Right ventricle myocardium inferior (tissue), 1 donor: Measurements from ENCODE around the gene FBXW2. TPM values are rescaled to one million over a fixed set of nuclear protein-coding genes. Genes with fewer than 3 reads are reported as not detected.

Experiments used
- ATAC-seq: fragments of 200-7000 bp; cut with Tn5 transposase; one replicate; pipeline ENCODE4 v1.9.1; 2020; ENCODE audit warnings: mild to moderate bottlenecking, moderate library complexity
- DNase-seq: peaks from one replicate; pipeline ENCODE4 v3.0.0; 2021; ENCODE audit errors: missing footprints
- intact Hi-C: fragments of 100-400 bp; cut with DNase I; formaldehyde crosslinking; loops from one replicate; pipeline ENCODE4 v1.11.0; 2022
- total RNA-seq: library from RNA; stranded (reverse); fragmentation: NEBNext Ultra II Directional; extraction: Animal tissue kit (Norgen Biotek cat#: 25700); gene quantifications from one replicate; pipeline ENCODE4 v1.2.1, GENCODE V29; 2021
- donor health status: DM: no; HTN: yes; CAD: no; lungs with severe emphysema.

Gene FBXW2
- total RNA-seq, 1 donor from 2014 or later = 41.0 TPM

DNA sequence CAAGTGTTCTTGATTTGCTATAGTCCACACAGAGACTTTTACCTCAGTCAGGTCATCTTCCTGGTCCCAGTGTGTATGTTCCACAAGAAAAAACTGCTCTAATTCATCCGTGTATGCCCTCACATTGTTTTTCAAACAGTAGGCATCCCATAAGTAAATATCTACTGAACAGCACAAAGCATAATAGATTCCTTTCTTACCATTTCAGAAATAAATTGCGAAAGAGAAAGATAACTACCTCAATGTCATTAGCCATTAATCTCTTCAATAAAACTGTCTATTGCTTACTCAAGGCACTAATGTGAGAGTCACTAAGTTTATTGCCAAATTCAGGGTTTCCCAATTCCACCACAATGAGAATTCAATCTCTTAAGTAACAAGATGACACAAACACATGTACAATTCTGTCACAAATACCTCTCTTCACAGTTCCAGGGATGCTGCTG is 9.6 kb downstream of the FBXW2 start:
- intact Hi-C loops = no loop called here
- ATAC-seq = no peak

DNA sequence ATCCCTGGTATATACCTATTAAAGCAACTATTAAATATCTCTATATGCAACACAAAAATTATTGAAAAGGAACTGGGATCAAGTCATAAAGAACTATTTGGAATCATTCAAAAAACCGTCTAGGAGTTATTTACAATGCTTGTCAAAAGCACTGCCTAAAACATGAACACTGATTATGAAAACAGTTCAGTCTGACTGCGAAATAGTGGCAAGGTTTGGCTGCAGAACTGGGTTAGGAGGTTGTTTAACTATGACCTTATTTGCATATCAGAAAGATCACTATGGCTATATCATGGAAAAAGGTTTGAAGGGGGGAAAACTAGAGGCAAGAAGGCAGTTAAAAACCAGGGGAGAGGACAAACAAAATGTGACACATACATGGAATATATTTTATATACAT is 12.0 kb downstream of the FBXW2 start:
- intact Hi-C loops = no loop called here
- ATAC-seq (no peak), DNase-seq (no peak)

More for the DNA sequence above, 9.6 kb downstream of the FBXW2 start:
- DNase-seq = no peak

DNA sequence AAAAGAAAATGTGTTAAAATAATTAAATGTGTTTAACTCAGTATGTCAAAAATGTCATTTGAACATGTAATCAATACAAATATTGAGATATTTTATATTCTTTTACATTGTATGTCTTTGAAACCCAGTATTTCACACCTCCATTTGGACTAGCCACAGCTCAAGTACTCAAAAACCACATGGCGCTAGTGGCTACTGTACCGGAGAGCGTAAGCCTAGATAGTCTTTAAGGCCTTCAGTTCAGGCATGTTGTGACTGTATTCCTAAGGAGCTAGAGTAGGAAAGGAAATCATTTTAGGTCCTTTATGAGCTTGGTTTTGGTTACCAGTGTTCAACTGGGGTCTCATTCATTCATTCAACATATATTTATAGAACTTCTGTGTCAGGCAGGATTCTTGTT is 12.8 kb downstream of the FBXW2 start:
- intact Hi-C loops = no loop called here
- DNase-seq (no peak), ATAC-seq (no peak)

DNA sequence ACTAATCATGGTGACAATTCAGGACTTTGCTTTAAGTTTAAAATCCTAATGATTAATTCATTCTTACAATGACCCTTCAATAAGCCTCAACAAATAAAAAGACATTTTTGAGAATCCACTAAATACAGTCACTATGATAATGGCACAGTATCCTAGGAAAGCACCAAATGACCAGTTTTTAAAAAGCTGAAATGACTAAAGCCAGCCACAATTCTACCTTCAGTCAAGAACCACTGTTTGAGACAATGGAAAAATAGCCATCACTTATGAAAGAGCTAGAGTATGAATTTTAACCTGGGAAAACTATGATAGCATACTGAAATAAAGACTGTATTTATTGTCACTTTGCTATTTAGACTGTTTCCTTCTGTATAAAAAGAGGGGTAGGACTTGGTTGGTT is 14.0 kb downstream of the FBXW2 start:
- ATAC-seq (no peak), DNase-seq (no peak)
- intact Hi-C loops = no loop called here

DNA sequence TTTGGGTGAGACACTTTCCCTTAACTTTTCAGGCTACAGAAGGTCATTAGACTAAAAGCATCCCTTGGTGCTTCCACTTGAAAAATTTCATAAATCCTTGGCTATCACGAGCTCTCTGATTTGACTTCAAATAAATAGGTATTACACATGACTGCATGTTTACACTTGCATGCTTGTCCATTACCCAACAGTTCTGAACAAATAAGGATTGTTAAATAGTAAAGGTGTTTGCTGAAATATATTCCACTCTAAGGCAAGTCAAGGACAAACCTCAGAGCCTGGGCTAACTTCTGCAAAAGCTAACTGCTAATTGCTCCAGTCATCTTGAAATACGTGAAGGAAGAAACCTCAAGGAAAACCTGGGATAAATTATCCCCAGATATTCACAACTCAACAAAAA is 14.5 kb downstream of the FBXW2 start:
- ATAC-seq (no peak), DNase-seq (no peak)
- intact Hi-C loops = no loop called here

DNA sequence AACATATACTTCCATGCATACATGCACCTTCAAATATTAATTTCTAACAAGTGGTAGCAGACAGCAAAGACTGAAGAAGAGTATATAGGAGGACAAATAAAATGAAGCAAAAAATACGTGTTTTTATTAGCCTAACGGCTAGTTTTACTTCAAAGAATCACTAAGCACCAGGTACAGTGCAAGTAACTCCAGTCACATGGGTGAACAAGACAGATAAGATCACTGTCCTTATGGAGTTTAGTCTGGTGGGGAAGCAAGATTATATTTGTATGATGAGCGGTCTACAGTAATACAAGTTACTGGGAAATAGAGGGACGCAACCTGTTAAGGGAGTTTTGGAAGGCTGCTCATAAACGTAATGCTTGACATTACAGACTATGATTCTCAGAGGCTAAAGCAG is 16.0 kb downstream of the FBXW2 start:
- no peak for DNase-seq
- intact Hi-C loops = no loop called here
- ATAC-seq = no peak

DNA sequence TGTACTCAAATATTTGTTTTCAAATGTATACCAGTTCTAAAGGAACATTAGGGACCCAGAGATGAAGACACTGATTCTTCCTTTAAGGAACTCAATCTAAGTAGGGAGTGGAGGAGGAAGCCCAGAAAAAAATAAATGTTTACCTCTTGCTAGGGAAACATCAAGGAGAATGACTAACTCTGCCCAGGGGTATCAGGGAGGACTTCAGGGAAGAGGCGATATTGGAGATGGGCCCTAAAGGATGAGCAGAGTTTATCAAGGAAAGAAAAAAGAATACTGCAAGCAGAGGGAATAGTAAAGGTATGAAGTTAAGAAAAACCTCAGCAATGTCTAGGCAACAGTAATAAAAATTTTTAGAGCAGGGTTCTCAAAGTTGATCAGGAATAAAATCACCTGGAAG is 16.4 kb downstream of the FBXW2 start:
- DNase-seq = no peak
- ATAC-seq = no peak
- intact Hi-C loops = no loop called here

DNA sequence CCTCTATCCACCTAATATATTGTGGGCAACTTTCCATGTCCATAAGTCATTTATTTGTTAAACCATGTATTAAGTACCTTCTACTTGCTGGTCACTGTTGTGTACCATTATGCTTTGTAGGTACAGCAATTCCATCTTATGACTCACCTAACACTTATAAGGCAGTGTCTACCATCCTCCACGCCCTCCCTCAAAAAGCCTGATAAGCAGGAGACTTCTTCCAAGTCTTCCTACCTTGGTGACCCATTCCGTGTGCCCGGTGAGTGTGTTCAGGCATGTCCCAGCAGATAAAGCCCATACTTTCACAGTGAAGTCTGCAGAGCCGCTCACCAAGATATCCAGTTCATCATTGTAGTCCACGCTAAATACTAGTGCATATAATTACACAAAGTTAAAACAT is 17.4 kb downstream of the FBXW2 start:
- intact Hi-C loops = no loop called here
- DNase-seq (no peak), ATAC-seq (no peak)

DNA sequence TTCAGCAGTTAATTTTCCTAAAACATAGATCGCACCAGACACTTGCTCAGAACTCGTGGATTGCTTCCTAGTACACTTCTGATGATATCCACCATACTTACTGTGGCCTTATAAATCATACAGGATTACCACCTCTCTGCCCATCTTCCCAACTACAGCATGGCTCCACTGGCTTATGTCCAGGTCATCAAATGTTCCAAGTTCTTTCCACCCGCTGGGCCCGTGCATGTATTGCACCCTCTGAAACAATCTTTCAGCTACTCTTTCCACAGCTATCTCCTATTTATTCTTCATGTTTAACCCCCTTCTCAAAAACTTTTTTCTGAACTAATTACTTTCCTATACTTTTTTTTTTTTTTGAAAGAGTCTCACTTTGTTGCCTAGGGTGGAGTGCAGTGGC is 18.5 kb downstream of the FBXW2 start:
- no peak for ATAC-seq
- intact Hi-C loops = no loop called here

DNA sequence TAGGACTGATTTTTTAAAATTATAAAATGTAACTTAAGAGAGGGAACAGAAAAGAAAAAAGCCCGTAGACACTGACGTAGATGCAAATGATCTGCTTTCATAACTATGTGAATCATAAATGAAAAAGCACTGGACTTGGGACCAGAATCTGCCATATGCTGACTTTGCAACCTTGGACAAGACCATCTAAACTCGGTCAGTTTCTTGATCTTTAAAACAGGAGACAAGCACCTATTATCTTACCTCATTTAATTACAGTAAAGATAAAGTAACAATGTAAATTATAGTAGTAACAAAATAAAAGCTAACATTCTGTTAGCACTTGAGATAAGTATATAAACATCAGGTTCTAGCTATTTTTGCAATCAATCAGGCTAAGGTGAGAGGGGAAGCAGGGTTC is 20.0 kb downstream of the FBXW2 start:
- intact Hi-C loops = no loop called here

More for the DNA sequence above, 18.5 kb downstream of the FBXW2 start:
- no peak for DNase-seq

DNA sequence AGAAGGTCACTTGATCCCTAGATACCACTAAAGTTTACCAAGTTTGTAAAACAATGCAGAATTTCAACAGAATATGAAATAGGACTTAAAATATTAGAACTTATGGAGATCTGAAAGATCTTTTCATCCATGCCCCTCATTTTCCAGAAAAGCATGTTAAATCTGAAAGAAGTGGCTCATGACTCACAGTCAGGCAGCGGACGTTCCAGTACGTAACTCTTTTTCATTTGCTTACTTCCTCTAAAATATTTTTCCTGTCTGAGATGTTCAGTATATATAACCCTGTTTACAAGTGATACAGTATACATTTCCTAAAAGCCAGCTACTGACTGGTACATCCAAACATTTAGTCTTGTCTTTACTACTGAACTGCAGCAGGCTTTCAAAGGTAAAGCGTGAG is 22.3 kb downstream of the FBXW2 start:
- intact Hi-C loops = no loop called here
- DNase-seq (no peak), ATAC-seq (no peak)

More for the DNA sequence above, 20.0 kb downstream of the FBXW2 start:
- no peak for DNase-seq
- ATAC-seq = no peak

DNA sequence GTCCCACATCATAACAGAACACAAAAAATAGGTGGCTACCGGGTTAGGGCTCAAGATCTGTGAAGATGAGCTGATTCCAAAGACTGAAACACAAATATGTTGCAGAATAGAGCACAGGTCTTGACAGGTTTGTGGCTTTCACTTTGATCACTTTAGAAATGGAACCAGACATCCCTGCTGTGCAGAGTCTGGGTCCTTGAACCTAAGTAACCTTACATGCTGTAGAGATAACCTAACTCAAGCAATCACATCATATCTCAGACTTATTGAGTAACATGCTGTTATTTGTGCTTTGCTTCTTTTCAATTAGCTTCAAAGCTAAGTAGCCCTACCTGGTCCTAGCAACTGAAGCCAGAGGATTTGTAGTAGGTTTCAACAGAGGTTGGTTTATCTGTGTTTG is 24.3 kb downstream of the FBXW2 start:
- DNase-seq = no peak
- intact Hi-C loops = no loop called here
- no peak for ATAC-seq

DNA sequence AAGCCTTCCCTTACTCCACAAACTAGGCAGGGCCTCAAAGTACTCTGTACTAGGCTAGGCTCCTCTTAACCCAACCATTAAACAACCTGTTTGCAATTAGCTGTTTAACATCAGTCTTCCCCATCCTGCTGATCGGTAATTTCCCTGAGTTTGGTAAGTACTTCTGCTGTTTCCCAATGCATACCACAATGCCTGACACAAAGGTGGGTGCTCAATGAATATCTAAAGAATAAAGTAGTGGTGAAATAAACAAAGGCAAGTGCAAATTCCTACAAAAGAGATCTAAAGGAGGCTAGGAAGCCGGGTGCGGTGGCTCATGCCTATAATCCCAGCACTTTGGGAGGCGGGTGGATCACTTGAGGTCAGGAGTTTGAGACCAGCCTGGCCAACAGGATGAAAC is 25.0 kb downstream of the FBXW2 start:
- intact Hi-C loops = no loop called here
- no peak for ATAC-seq
- DNase-seq = no peak

DNA sequence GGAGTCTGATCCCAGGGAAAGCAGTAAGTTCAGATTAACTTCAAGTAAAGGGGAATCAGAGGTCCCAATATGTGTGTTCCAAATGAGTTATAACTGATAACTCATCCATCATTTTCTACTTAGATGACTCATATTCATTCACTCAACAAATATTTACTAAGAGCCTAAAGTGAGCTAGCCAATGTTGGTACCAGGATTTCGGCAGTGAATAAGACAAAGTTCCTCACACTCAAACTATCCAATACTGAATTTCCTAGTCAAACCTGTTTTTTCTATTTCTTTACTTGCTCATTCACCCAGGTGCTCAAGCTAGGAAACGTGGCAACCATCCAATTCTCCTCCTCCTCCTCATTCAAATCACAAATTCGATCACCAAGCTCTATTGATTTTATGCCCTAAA is 25.8 kb downstream of the FBXW2 start:
- ATAC-seq (no peak), DNase-seq (no peak)
- intact Hi-C loops = no loop called here

DNA sequence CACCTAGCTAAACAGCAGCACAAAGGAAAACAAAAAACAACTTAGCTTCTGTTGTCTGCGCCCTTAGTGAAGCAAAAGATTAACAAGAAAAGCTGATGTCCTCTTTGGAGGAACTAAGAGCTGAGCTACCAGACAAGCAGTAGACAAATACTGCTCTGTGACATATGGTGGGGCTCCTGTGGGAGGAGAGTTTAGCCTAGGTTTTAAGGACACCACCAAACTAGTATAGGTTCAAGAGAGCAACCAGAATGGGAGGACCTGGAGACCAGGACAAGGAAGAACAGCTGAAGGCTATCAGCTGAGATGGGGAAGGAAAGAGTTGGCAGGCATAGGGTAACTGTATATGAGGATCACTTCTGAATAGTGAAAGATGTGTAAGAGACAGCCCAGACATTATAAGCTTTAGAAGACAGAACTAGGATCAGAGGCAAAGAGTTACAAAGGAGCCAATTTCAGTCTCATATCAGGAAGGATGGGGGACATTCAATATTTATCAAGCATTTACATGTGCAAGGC is 27.2 kb downstream of the FBXW2 start:
- intact Hi-C loops = no loop called here
- DNase-seq (no peak), ATAC-seq (no peak)

DNA sequence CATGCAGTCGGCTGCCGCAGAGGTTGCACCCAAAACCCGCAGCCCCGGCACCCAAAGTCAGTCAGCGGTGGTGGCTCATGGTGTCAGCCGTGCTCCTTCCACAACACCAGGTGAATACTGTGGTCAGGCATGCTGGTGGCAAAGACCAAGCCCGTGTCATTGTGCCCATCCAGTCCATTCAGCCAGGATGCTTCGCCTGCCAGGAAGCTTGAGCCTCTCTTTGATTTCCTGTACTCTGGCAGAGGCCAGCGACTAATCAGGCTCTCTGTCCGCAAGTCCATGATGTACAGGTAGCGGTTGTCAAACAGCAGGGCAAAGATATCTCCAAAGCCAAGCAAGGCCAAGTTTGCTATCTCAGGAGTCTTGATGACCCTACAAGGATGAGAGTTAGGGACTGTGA is 28.7 kb downstream of the FBXW2 start:
- DNase-seq = no peak
- ATAC-seq = no peak
- intact Hi-C loops = no loop called here

DNA sequence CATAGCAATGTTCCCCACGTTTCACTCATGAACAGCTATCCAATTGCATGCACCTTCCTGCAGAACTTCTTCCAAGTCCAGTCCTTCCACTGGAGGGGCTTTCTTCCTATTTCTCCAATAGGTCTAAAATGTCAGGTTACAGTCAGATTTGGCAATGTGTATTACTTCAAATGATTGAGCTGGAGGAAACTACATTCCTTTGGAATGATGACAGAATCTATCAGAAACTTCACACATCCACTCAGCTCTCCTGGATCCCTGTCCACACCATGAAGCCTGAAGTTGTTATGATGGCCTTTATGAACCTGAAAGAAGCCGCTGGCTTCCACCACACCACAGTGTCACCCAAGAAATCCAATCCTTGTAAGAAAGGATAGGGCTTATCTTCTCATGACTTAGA is 32.2 kb downstream of the FBXW2 start:
- ATAC-seq (no peak), DNase-seq (no peak)
- intact Hi-C loops = no loop called here

DNA sequence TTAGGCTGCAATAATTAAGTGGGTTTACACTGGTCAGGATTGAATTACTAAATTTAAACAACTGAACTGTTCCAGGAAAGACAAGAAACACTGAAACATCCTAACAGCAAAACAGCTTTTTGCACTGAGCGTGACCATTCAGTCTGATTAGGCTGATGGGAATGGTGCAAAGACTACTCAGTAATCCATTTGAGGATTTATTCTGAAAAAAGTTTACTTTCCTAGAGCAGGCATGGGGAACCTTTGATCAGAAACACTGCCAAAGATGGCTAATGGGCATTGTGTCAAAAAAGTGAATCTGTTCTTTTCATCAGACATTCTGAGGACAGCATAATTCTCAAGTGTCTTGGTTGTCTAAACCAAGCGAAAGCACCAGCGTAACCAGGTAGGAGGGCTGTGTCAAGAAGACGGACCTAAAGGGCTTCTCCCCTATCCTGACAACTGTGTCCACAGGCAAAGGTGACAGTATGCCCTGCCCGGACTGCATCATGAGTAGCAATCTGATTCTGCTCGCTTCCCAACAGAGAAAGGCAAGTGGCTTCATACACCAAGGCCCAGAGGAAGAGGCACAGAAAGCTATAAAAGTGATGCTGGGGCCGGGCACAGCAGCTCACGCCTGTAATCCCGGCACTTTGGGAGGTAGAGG is 33.3 kb downstream of the FBXW2 start:
- intact Hi-C loops = no loop called here
- ATAC-seq (no peak), DNase-seq (no peak)

DNA sequence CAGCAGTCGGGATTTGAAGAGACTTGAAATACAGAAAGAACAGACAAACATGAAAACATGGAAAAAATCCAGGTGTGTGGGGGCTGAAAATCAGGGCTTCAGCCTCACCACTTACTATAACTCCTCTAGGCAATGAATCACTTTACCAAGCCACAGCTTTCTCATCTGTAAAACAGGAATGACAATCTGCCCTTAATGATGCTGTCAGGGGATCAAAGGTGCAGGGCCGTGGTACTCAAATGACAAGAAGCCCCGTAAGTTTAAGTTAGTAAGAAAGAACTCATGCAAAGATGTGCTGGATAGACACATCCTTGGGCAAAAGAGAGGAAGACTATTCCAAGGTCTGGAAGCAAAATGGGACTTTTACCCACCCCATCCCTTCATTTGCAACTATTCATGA is 34.7 kb downstream of the FBXW2 start:
- intact Hi-C loops = no loop called here
- DNase-seq (no peak), ATAC-seq (no peak)

DNA sequence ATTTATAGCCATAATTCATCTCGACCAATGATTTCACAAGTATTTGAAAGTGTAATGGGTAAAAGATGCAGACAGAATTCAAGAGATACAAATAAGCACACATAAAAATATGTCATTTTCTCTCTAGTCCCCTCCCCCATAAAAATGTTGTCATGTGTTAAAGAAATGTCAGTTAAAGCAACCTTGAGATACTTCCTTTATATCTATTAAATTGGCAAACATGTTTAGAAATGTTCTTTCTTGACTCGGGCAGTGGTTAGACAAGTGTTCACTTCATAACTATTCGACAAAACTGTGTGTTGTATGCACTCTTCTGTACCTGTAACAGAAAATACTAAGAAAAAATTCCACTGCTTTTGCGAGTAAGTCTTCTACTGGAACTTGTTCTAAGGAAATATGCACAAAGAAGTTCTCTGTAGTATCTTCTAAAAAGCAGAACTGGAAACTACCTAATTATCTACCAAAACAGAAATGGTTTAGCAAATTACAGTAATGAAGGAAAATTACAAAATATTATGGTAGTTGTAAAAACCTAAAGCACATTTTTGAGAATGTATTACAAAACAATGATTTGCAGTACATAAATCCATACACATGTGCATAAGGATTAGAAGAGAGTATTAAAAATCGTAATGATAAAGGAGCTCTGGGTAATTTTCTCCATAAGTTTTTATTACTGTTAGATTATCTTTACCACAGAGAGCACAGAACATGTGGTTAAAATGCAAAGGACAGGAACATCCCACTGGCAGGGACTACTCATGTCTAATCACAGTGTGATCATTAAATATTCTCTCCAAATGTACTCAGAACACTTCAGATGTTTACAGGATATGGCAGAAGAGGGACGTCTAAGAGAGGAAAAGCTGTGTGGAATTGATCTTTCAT is 35.9 kb downstream of the FBXW2 start:
- intact Hi-C loops = loop anchor here (1.0 kb wide), 1 partner anchor 179 kb away; no protein-coding TSS in a partner anchor
- DNase-seq = no peak
- ATAC-seq = no peak
